ENCODE measurements around the gene DDX47.

Gene DDX47

GRCh38 chr12:12837025-12837812, 24.1 kb downstream of the DDX47 start:
- ATAC-seq = peak; percentile 68
- TF ChIP-seq ISL1 (CRISPR knock-in tag; IDR thresholded peaks at IDR 0.05) (no peak), TOX (CRISPR knock-in tag; IDR thresholded peaks at IDR 0.05; ENCODE audit: borderline replicate concordance) (no peak), ZNF8 (CRISPR knock-in tag; IDR thresholded peaks at IDR 0.05) (no peak), CREB5 (CRISPR knock-in tag; IDR thresholded peaks at IDR 0.05; ENCODE audit: low read depth) (no peak), TCF4 (CRISPR knock-in tag; IDR thresholded peaks at IDR 0.05; ENCODE audit: borderline replicate concordance) (no peak), ZNF565 (CRISPR knock-in tag; conservative IDR thresholded peaks at IDR 0.05; ENCODE audit: low read depth) (no peak), ZNF70 (CRISPR knock-in tag; IDR thresholded peaks at IDR 0.05) (no peak), SNAI2 (CRISPR knock-in tag; IDR thresholded peaks at IDR 0.05) (no peak)
- TF ChIP-seq, protein P1, sequence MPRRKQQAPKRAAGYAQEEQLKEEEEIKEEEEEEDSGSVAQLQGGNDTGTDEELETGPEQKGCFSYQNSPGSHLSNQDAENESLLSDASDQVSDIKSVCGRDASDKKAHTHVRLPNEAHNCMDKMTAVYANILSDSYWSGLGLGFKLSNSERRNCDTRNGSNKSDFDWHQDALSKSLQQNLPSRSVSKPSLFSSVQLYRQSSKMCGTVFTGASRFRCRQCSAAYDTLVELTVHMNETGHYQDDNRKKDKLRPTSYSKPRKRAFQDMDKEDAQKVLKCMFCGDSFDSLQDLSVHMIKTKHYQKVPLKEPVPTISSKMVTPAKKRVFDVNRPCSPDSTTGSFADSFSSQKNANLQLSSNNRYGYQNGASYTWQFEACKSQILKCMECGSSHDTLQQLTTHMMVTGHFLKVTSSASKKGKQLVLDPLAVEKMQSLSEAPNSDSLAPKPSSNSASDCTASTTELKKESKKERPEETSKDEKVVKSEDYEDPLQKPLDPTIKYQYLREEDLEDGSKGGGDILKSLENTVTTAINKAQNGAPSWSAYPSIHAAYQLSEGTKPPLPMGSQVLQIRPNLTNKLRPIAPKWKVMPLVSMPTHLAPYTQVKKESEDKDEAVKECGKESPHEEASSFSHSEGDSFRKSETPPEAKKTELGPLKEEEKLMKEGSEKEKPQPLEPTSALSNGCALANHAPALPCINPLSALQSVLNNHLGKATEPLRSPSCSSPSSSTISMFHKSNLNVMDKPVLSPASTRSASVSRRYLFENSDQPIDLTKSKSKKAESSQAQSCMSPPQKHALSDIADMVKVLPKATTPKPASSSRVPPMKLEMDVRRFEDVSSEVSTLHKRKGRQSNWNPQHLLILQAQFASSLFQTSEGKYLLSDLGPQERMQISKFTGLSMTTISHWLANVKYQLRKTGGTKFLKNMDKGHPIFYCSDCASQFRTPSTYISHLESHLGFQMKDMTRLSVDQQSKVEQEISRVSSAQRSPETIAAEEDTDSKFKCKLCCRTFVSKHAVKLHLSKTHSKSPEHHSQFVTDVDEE (CRISPR knock-in tag; IDR thresholded peaks at IDR 0.05) = no peak
- TF ChIP-seq, protein P2, sequence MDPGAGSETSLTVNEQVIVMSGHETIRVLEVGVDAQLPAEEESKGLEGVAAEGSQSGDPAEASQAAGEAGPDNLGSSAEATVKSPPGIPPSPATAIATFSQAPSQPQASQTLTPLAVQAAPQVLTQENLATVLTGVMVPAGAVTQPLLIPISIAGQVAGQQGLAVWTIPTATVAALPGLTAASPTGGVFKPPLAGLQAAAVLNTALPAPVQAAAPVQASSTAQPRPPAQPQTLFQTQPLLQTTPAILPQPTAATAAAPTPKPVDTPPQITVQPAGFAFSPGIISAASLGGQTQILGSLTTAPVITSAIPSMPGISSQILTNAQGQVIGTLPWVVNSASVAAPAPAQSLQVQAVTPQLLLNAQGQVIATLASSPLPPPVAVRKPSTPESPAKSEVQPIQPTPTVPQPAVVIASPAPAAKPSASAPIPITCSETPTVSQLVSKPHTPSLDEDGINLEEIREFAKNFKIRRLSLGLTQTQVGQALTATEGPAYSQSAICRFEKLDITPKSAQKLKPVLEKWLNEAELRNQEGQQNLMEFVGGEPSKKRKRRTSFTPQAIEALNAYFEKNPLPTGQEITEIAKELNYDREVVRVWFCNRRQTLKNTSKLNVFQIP (CRISPR knock-in tag; IDR thresholded peaks at IDR 0.05; ENCODE audit: borderline replicate concordance, low read depth) = no peak

DNA sequence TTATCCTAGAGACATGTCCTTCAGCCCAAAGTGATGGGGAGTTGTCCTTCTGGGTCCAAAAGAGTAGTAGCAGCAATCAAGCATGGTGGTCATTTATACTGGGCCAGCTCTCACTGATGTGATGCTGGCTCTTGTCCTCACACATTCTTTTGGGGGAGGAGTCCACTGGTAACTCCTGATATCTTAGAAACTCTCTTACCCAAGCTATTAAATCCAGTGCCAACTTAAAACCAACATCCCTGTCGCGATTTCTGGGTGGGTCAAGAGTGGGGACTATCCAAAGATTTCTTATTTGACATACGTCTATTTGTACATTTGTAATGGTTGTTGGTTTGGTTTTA, 24.6 kb downstream of the DDX47 start:
- TF ChIP-seq CREB5 (CRISPR knock-in tag; IDR thresholded peaks at IDR 0.05; ENCODE audit: low read depth) = no peak
- no peak for TF ChIP-seq CSRNP3 (CRISPR knock-in tag; IDR thresholded peaks at IDR 0.05)
- no peak for TF ChIP-seq ISL1 (CRISPR knock-in tag; IDR thresholded peaks at IDR 0.05)
- TF ChIP-seq PPARA (CRISPR knock-in tag; IDR thresholded peaks at IDR 0.05; ENCODE audit: borderline replicate concordance) = no peak
- TF ChIP-seq SNAI2 (CRISPR knock-in tag; IDR thresholded peaks at IDR 0.05) = no peak
- TF ChIP-seq ZFP30 (CRISPR knock-in tag; IDR thresholded peaks at IDR 0.05) = no peak
- no peak for TF ChIP-seq ZNF8 (CRISPR knock-in tag; IDR thresholded peaks at IDR 0.05)
- no peak for TF ChIP-seq BACH2 (CRISPR knock-in tag; IDR thresholded peaks at IDR 0.05; ENCODE audit: borderline replicate concordance)
- TF ChIP-seq, protein P1 (CRISPR knock-in tag; IDR thresholded peaks at IDR 0.05) = no peak
- TF ChIP-seq, protein P2 (CRISPR knock-in tag; IDR thresholded peaks at IDR 0.05; ENCODE audit: borderline replicate concordance, low read depth) = no peak
- TF ChIP-seq ZNF565 (CRISPR knock-in tag; conservative IDR thresholded peaks at IDR 0.05; ENCODE audit: low read depth) = no peak
- no peak for ATAC-seq
